ENCODE results near the gene OSGIN1.

Gene OSGIN1

DNA sequence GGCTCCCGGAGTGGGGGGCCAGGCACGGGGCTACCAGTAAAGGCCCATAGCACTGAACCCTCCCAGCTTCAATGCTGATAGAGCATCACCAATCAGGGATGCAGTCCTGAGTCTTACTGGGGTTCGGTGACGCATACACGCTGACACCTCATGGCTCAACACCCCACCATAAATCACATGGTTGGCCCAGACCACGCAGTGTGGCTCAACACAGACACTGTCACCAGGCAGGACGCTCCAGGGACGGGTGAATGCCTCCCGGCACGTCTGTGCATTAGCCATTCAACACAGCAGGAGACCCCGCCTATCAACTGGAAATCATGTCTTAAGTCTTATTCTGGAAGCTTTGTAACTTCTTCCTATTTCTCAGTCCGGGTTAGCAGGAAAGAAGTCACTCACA is 50.0 kb downstream of the OSGIN1 start:
- no peak for TF ChIP-seq TAF1 (IDR thresholded peaks at IDR 0.05; ENCODE audit: borderline replicate concordance, low read depth, low read length)
- no peak for TF ChIP-seq POLR2AphosphoS5 (IDR thresholded peaks at IDR 0.05; ENCODE audit: low read depth, low read length)
- TF ChIP-seq POLR2A (IDR thresholded peaks at IDR 0.05; ENCODE audit: low read depth, low read length): no peak
- no peak for FAIRE-seq
- no peak for DNase-seq (ENCODE audit: insufficient read length)

DNA sequence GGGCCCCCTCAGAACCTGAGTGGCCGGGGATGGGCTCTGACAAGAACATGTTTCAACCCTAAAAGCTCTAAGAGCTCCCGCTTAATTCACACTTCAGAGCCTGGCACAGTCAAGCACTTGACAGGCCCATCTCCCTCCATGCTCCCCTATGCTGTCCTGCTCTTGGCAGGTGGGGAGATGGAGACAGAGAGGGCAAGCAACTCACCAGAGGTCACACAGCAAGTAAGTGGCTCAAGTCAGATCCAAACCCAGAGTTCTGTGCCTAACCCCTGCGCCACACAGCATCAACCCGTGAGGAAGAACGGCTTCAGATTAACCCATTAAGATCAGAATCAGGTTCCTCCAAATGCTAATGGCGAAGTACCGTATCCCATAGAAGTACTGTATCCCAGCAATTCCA is 51.4 kb downstream of the OSGIN1 start:
- no peak for DNase-seq (ENCODE audit: insufficient read length)
- no peak for FAIRE-seq
- no peak for TF ChIP-seq POLR2A (IDR thresholded peaks at IDR 0.05; ENCODE audit: low read depth, low read length)
- no peak for TF ChIP-seq TAF1 (IDR thresholded peaks at IDR 0.05; ENCODE audit: borderline replicate concordance, low read depth, low read length)
- no peak for TF ChIP-seq POLR2AphosphoS5 (IDR thresholded peaks at IDR 0.05; ENCODE audit: low read depth, low read length)

DNA sequence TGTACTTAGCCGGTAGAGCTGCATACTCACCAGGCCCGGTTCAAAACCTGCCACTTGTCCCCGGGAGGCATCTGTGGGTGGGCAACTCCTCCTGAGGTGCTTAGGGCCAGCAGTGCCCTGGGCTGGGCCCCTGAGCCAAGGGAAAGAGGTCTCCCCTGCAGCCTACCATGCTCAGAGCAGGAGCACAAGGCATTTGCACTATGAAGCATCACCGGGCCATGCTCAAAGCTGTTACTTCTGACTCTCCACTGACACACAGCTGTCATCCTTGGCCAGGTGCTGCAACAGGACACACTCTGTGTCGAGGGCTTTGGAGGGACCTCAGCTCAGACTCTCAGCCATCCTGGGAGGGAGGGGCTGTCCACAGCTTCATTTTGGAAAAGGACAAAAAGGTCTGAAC is 52.4 kb downstream of the OSGIN1 start:
- FAIRE-seq (no peak), DNase-seq (ENCODE audit: insufficient read length) (no peak)
- TF ChIP-seq POLR2A (IDR thresholded peaks at IDR 0.05; ENCODE audit: low read depth, low read length) (no peak), POLR2AphosphoS5 (IDR thresholded peaks at IDR 0.05; ENCODE audit: low read depth, low read length) (no peak), TAF1 (IDR thresholded peaks at IDR 0.05; ENCODE audit: borderline replicate concordance, low read depth, low read length) (no peak)

DNA sequence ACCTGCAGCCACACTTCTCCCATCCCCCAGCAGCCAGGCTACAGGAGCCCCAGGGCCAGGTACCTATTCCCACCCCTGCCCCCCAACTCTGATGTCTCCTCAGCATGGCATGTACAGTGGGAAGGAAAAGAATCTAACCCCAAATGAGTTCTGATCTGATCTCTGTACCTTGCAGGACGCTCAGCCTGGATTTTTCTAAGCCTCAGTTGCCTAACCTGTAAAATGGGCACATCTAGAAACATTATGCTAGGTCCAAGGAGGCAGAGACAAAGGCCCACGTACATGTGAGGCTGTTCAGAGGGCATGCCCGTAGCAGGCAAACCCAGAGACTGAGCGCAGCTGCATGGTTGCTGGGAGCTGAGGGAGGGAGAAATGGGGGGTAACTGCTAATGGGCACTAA is 54.5 kb downstream of the OSGIN1 start:
- FAIRE-seq: no peak
- DNase-seq (ENCODE audit: insufficient read length): no peak
- TF ChIP-seq POLR2AphosphoS5 (IDR thresholded peaks at IDR 0.05; ENCODE audit: low read depth, low read length): no peak
- no peak for TF ChIP-seq TAF1 (IDR thresholded peaks at IDR 0.05; ENCODE audit: borderline replicate concordance, low read depth, low read length)
- TF ChIP-seq POLR2A (IDR thresholded peaks at IDR 0.05; ENCODE audit: low read depth, low read length): no peak

DNA sequence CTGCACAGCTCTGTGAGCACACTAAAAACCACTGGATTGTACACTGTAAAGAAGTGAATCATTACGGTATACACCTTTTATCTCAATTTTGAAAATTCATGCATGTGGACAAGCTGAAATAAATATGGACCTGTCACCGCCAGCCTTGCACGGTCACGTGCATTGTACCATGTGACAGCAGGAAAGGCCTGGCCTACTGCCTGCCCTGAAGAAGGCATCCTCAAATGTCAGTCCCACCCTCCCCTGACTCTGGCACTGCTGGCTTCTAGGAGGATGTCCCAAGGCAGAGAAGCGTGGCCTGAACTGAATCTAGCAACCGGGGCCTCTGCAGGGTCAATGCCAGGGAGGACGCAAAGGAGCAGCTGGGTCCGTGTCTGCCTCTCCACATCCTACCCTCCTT is 54.9 kb downstream of the OSGIN1 start:
- DNase-seq (ENCODE audit: insufficient read length): no peak
- FAIRE-seq: no peak
- no peak for TF ChIP-seq TAF1 (IDR thresholded peaks at IDR 0.05; ENCODE audit: borderline replicate concordance, low read depth, low read length)
- TF ChIP-seq POLR2A (IDR thresholded peaks at IDR 0.05; ENCODE audit: low read depth, low read length): no peak
- no peak for TF ChIP-seq POLR2AphosphoS5 (IDR thresholded peaks at IDR 0.05; ENCODE audit: low read depth, low read length)

DNA sequence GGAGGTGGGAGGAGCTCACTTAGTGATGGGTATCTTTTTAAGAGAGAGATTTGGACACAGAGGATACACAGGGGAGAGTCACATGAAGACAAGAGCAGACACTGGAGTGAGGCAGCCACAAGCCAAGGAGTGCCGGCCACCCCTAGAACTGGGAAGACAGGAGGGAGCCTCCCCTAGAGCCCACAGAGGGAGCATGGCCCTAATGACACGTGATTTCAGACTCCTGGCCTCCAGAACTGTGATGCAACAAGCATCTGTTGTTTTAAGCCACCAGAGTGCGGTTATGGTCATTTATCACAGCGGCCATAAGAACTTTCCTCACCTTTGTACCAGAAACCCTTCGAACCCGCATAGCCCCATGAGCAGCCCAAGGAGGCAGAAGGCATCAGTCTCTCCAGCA is 56.2 kb downstream of the OSGIN1 start:
- DNase-seq (ENCODE audit: insufficient read length) (no peak), FAIRE-seq (no peak)
- no peak for TF ChIP-seq TAF1 (IDR thresholded peaks at IDR 0.05; ENCODE audit: borderline replicate concordance, low read depth, low read length)
- TF ChIP-seq POLR2AphosphoS5 (IDR thresholded peaks at IDR 0.05; ENCODE audit: low read depth, low read length): no peak
- no peak for TF ChIP-seq POLR2A (IDR thresholded peaks at IDR 0.05; ENCODE audit: low read depth, low read length)

DNA sequence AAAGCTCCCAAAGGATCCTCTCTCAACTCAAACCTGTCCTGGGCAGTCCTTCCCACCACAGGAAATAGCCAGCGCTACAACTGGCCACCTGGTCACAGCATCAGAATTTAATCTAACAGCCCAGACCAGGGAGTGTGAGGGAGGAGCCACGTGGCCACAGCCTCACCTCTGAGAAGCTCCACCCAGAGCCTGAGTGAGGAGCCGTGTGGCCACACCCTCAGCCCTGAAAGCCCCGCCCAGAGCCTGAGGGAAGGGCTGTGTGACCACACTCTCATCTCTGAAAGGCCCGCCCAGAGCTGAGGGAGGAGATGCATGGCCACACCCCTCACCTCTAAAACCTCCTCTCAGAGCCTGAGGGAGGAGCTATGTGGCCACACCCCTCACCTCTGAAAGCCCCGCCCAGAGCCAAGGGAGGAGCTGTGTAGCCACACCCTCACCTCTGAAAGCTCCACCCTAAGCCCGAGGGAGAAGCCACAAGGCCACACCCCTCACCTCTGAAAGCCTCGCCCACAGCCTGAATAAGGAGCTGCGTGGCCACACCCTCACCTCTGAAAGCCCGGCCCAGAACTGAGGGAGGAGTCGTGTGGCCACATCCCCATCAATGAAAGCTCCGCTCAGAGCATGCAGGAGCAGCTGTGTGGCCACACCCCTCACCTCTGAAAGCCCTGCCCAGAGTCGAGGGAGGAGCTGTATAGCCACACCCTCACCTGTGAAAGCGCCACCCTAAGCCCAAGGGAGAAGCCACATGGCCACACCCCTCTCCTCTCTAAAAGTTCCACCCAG is 60.9 kb downstream of the OSGIN1 start:
- no peak for FAIRE-seq
- TF ChIP-seq POLR2AphosphoS5 (IDR thresholded peaks at IDR 0.05; ENCODE audit: low read depth, low read length): no peak
- no peak for TF ChIP-seq TAF1 (IDR thresholded peaks at IDR 0.05; ENCODE audit: borderline replicate concordance, low read depth, low read length)
- no peak for TF ChIP-seq POLR2A (IDR thresholded peaks at IDR 0.05; ENCODE audit: low read depth, low read length)
- DNase-seq (ENCODE audit: insufficient read length): peak; percentile 46

DNA sequence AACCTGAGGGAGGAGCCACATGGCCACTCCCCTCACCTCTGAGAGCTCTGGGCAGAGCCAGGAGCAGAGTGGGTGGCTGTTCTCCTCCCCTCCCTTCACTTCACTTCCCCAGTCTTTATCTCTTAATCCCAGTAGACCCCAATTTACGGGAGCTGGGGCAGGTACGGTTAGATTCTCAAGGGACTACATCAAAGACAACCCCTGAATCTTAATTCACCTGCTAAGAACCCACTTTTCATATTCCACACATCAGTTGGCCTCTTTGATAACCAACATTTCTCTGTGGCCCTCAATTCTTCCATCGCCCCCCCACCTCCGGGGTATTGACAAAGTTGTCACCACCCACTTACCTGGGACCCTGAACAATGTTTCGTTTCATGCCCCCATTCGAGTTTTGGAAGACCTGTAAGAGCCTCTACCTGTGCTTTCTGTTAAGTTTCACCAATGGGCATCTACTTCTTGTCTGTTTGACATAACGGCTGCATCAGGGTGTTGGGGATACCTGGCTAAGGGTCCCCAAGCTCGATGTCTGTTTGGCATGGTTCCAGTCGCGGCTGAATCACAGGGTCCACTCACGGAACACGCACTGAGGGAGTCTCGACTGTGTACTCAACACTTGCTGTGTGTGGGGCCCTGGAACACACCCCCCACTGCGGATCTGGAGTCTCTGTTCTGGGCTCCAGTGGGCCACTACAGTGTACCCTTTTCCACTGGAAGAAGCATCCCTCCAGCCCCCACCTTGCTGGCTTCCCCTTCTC is 61.7 kb downstream of the OSGIN1 start:
- DNase-seq (ENCODE audit: insufficient read length) (no peak), FAIRE-seq (no peak)
- no peak for TF ChIP-seq TAF1 (IDR thresholded peaks at IDR 0.05; ENCODE audit: borderline replicate concordance, low read depth, low read length)
- TF ChIP-seq POLR2AphosphoS5 (IDR thresholded peaks at IDR 0.05; ENCODE audit: low read depth, low read length): no peak
- TF ChIP-seq POLR2A (IDR thresholded peaks at IDR 0.05; ENCODE audit: low read depth, low read length): no peak

DNA sequence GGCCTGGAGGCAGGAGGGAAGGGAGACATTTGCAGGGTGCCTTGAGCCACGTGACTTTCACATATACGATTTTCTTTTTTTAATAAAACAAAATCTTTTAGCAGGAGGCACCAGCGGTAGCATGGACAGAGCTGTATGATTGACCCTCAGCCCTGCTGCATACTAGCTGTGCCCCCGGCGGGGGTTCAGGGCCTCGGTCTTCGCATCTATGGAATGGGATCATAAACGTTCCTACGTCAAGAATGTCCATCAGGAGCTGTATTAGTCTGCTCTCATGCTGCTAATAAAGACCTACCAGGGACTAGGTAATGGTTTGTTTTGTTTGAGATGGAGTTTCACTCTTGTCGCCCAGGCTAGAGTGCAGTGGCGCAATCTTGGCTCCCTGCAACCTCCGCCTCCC is 62.4 kb downstream of the OSGIN1 start:
- no peak for DNase-seq (ENCODE audit: insufficient read length)
- no peak for FAIRE-seq
- TF ChIP-seq POLR2A (IDR thresholded peaks at IDR 0.05; ENCODE audit: low read depth, low read length): no peak
- TF ChIP-seq TAF1 (IDR thresholded peaks at IDR 0.05; ENCODE audit: borderline replicate concordance, low read depth, low read length): no peak
- no peak for TF ChIP-seq POLR2AphosphoS5 (IDR thresholded peaks at IDR 0.05; ENCODE audit: low read depth, low read length)
